Subcutaneous abdominal adipose tissue (tissue), 5 donors: ENCODE data around the gene RHBDF1.
A peak's percentile ranks its signal among the peaks of the same experiment; 100 is the strongest.
"Not testable (repeated sequence)": the region's sequence is repeated elsewhere in the genome, so short reads cannot be mapped to it uniquely, and the experiment has no call there.

ENCODE experiments used
- H3K27ac ChIP-seq: one replicate; pipeline ENCODE4 v1.7.0; 2013; ENCODE audit warnings: low read depth, mild to moderate bottlenecking, inconsistent platforms, low read length, moderate library complexity
- H3K27me3 ChIP-seq, 5 donors: one replicate each; pipeline ENCODE4 v1.7.0; 2013; ENCODE audit warnings: low read length in 5 of 5, inconsistent platforms in 1 of 5; ENCODE audit not compliant: control insufficient read depth in 5 of 5, insufficient read depth in 4 of 5
- H3K36me3 ChIP-seq, 5 donors: one replicate each; pipeline ENCODE4 v1.7.0; 2013; ENCODE audit warnings: low read length in 5 of 5; ENCODE audit not compliant: control insufficient read depth in 5 of 5, insufficient read depth in 5 of 5
- H3K4me1 ChIP-seq, 5 donors: one replicate each; pipeline ENCODE4 v1.7.0; 2013; ENCODE audit warnings: low read length in 5 of 5, mild to moderate bottlenecking in 3 of 5, moderate library complexity in 1 of 5; ENCODE audit not compliant: control insufficient read depth in 5 of 5, insufficient read depth in 5 of 5
- H3K4me3 ChIP-seq, 5 donors: one replicate each; pipeline ENCODE4 v1.7.0; 2013; ENCODE audit warnings: low read length in 5 of 5, low read depth in 1 of 5
- H3K9ac ChIP-seq, 5 donors: one replicate each; pipeline ENCODE4 v1.7.0; 2013; ENCODE audit warnings: low read length in 5 of 5, mild to moderate bottlenecking in 4 of 5, moderate library complexity in 3 of 5
- H3K9me3 ChIP-seq, 5 donors: one replicate each; pipeline ENCODE4 v1.7.0; 2013; ENCODE audit warnings: low read length in 5 of 5; ENCODE audit not compliant: control insufficient read depth in 5 of 5
- donor health status: healthy.
- donor health status: healthy.
- donor health status: healthy.
- donor health status: healthy.
- donor health status: healthy.

RHBDF1 gene

GRCh38 chr16:30627-31026, 41.8 kb downstream of the RHBDF1 start:
- H3K36me3 ChIP-seq, H3K27ac ChIP-seq, H3K9me3 ChIP-seq, H3K4me3 ChIP-seq, H3K9ac ChIP-seq, H3K27me3 ChIP-seq: not testable (repeated sequence)
- H3K4me1 ChIP-seq = peaks cover 0 to 16% (median 7%) of the 10 kb centered on the region in 5 donors

- not testable (repeated sequence) for H3K36me3 ChIP-seq, H3K27ac ChIP-seq, H3K9ac ChIP-seq, H3K4me1 ChIP-seq, H3K27me3 ChIP-seq, H3K9me3 ChIP-seq, H3K4me3 ChIP-seq
Observed at GRCh38 chr16:25926-26348, 46.5 kb downstream of the RHBDF1 start.

- H3K9me3 ChIP-seq, H3K36me3 ChIP-seq, H3K4me1 ChIP-seq, H3K27ac ChIP-seq, H3K9ac ChIP-seq, H3K27me3 ChIP-seq, H3K4me3 ChIP-seq: not testable (repeated sequence)
Observed at GRCh38 chr16:24151-24550, 48.3 kb downstream of the RHBDF1 start.

- not testable (repeated sequence) for H3K9ac ChIP-seq, H3K27me3 ChIP-seq, H3K9me3 ChIP-seq, H3K36me3 ChIP-seq, H3K27ac ChIP-seq, H3K4me3 ChIP-seq, H3K4me1 ChIP-seq
Observed at GRCh38 chr16:20886-21285, 51.5 kb downstream of the RHBDF1 start.

- not testable (repeated sequence) for H3K9me3 ChIP-seq, H3K9ac ChIP-seq, H3K4me1 ChIP-seq, H3K4me3 ChIP-seq, H3K27ac ChIP-seq, H3K27me3 ChIP-seq, H3K36me3 ChIP-seq
Observed at GRCh38 chr16:17062-17765, 55.2 kb downstream of the RHBDF1 start.

- H3K4me1 ChIP-seq, H3K9me3 ChIP-seq, H3K4me3 ChIP-seq, H3K9ac ChIP-seq, H3K27me3 ChIP-seq, H3K36me3 ChIP-seq, H3K27ac ChIP-seq: not testable (repeated sequence)
Observed at GRCh38 chr16:10772-11171, 61.7 kb downstream of the RHBDF1 start.

DNA sequence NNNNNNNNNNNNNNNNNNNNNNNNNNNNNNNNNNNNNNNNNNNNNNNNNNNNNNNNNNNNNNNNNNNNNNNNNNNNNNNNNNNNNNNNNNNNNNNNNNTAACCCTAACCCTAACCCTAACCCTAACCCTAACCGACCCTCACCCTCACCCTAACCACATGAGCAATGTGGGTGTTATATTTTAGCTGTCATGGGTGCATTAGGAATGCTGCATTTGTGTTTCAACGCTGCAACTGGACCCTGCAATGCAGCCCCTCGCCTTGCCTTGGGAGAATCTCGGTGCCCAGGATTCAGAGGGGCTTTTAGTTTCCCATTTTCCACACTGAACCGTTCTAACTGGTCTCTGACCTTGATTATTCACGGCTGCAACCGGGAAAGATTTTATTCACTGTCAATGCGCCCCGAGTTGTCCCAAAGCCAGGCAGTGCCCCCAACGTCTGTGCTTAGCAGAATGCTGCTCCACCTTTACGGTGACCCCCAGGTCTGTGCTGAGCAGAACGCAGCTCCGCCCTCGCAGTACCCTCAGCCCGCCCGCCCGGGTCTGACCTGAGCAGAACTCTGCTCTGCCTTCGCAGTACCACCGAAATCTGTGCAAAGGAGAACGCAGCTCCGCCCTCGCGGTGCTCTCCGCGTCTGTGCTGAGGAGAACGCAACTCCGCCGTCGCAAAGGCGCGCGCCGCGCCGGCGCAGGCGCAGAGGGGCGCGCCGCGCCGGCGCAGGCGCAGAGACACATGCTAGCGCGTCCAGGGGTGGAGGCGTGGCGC, 62.3 kb downstream of the RHBDF1 start:
- no peaks in the 10 kb centered on the region for H3K9me3 ChIP-seq
- no peaks in the 10 kb centered on the region for H3K36me3 ChIP-seq
- H3K27ac ChIP-seq = no peak overlapping the region
- no peaks in the 10 kb centered on the region for H3K4me1 ChIP-seq
- H3K9ac ChIP-seq = no peak overlapping the region
- H3K4me3 ChIP-seq = peak overlapping the region in 3 of 5 donors; percentile 26 to 44 (median 40)
- no peaks in the 10 kb centered on the region for H3K27me3 ChIP-seq
